OCI-LY7 (cell line): ENCODE data around the gene MUC6. TPM values are rescaled to one million over a fixed set of nuclear protein-coding genes. Genes with fewer than 3 reads are reported as not detected.

Experiments
- BruUV-seq: library from RNA; stranded (reverse); fragments of 400-500 nt; replicated peaks from 2 replicates; lab custom pipeline; 2021; lab: Mats Ljungman, UMichigan
- CTCF ChIA-PET: fragments of 300-600 bp; sonication (Branson Sonifier 250); formaldehyde crosslinking; loops from one replicate; lab custom pipeline; 2022; ENCODE audit warnings: antibody characterized with exemption; ENCODE audit not compliant: unreplicated experiment; lab: Charles Lee
- POLR2A ChIA-PET: fragments of 300-600 bp; sonication (Branson Sonifier 250); formaldehyde crosslinking; loops from one replicate; lab custom pipeline; 2022; ENCODE audit warnings: antibody characterized with exemption; lab: Charles Lee
- DNase-seq: peaks from one replicate; pipeline ENCODE4 v3.0.0-alpha.2; 2015; ENCODE audit warnings: low spot score
- H2AFZ ChIP-seq: fragments of 200-600 bp; sonication (generic), shearing (Covaris generic); 2 replicates; pipeline ENCODE4 v1.6.1; 2014; ENCODE audit warnings: mild to moderate bottlenecking, antibody characterized with exemption, low read length, moderate library complexity
- H3K27ac ChIP-seq: fragments of 200-600 bp; sonication (generic); 2 replicates; pipeline ENCODE4 v1.5.1; 2014; ENCODE audit warnings: mixed run types, low read depth, mild to moderate bottlenecking, moderate library complexity, low read length, inconsistent platforms; ENCODE audit not compliant: poor library complexity, severe bottlenecking
- H3K36me3 ChIP-seq: fragments of 200-600 bp; sonication (generic); 2 replicates; pipeline ENCODE4 v1.6.1; 2014; ENCODE audit warnings: mild to moderate bottlenecking, antibody characterized with exemption, low read length, moderate library complexity, mixed read lengths; ENCODE audit not compliant: insufficient read depth
- H3K4me1 ChIP-seq: fragments of 200-600 bp; sonication (generic); 2 replicates; pipeline ENCODE4 v1.5.1; 2014; ENCODE audit warnings: mild to moderate bottlenecking, low read length; ENCODE audit not compliant: insufficient read depth, poor library complexity, severe bottlenecking
- H3K4me2 ChIP-seq: fragments of 200-600 bp; sonication (generic); 2 replicates; pipeline ENCODE4 v1.6.1; 2014; ENCODE audit warnings: mild to moderate bottlenecking, low read length
- H3K4me3 ChIP-seq: fragments of 200-600 bp; sonication (generic); 2 replicates; pipeline ENCODE4 v1.5.1; 2014; ENCODE audit warnings: mild to moderate bottlenecking, low read depth, low read length; ENCODE audit not compliant: poor library complexity, severe bottlenecking
- H3K79me2 ChIP-seq: fragments of 200-600 bp; sonication (generic); 2 replicates; pipeline ENCODE4 v1.6.1; 2016; ENCODE audit warnings: low read depth, mild to moderate bottlenecking, low read length, moderate library complexity, mixed read lengths; ENCODE audit not compliant: insufficient read depth
- H3K9me2 ChIP-seq: fragments of 200-600 bp; sonication (generic); 2 replicates; pipeline ENCODE4 v1.6.1; 2016; ENCODE audit warnings: mild to moderate bottlenecking, low read length, mixed read lengths; ENCODE audit not compliant: insufficient read depth
- H3K9me3 ChIP-seq: fragments of 200-600 bp; sonication (generic); 2 replicates; pipeline ENCODE4 v1.6.1; 2014; ENCODE audit warnings: mild to moderate bottlenecking, mixed run types, low read length, mixed read lengths
- H4K20me1 ChIP-seq: fragments of 200-600 bp; sonication (generic); 2 replicates; pipeline ENCODE4 v1.6.1; 2014; ENCODE audit warnings: mild to moderate bottlenecking, antibody characterized with exemption, low read length, moderate library complexity, mixed read lengths; ENCODE audit not compliant: insufficient read depth
- CTCF ChIP-seq: fragments of 200-600 bp; sonication (generic); conservative IDR thresholded peaks from 2 replicates; pipeline ENCODE4 v1.5.1; 2014; ENCODE audit warnings: mild to moderate bottlenecking, antibody characterized with exemption, low read length, moderate library complexity, mixed read lengths
- EZH2phosphoT487 ChIP-seq: fragments of 200-600 bp; sonication (generic); IDR thresholded peaks from 2 replicates; pipeline ENCODE4 v1.6.1; 2018; ENCODE audit warnings: low read depth, borderline replicate concordance, mild to moderate bottlenecking, mixed run types, antibody characterized with exemption, low read length, moderate library complexity, mixed read lengths
- intact Hi-C: fragments of 100-400 bp; cut with micrococcal nuclease; formaldehyde crosslinking; loops from one replicate; pipeline ENCODE4 v1.10.0; 2022; ENCODE audit not compliant: unreplicated experiment
- total RNA-seq, 2 experiments: library from RNA; depleted of rRNA in 1 of 2; stranded (reverse); fragments of >200 nt in 1 of 2; shearing (Covaris generic) in 1 of 2; gene quantifications; 2 replicates each; pipeline ENCODE4 v1.2.3, GENCODE V29; 2014 to 2022

Gene MUC6
- total RNA-seq, 2 experiments from 2014 or later: not detected

- Histone ChIP-seq H3K36me3 (peaks cover 22% of the 10 kb centered on the region; the same call in 1 of the 2 replicates), H3K4me1 (no peaks in the 10 kb centered on the region), H4K20me1 (no peaks in the 10 kb centered on the region), H3K79me2 (no peaks in the 10 kb centered on the region), H3K4me2 (no peak overlapping the region), H3K4me3 (no peak overlapping the region), H2AFZ (no peak overlapping the region), H3K9me3 (no peaks in the 10 kb centered on the region), H3K9me2 (no peaks in the 10 kb centered on the region), H3K27ac (no peak overlapping the region)
- POLR2A ChIA-PET: no interaction called here
- intact Hi-C loops: no loop called here
- TF ChIP-seq CTCF (no peak), EZH2phosphoT487 (no peak)
- CTCF ChIA-PET: no interaction called here
- BruUV-seq: no TSS peak
- DNase-seq: no peak
Measured at GRCh38 chr11:973237-973636, 63.3 kb downstream of the MUC6 start.

DNA sequence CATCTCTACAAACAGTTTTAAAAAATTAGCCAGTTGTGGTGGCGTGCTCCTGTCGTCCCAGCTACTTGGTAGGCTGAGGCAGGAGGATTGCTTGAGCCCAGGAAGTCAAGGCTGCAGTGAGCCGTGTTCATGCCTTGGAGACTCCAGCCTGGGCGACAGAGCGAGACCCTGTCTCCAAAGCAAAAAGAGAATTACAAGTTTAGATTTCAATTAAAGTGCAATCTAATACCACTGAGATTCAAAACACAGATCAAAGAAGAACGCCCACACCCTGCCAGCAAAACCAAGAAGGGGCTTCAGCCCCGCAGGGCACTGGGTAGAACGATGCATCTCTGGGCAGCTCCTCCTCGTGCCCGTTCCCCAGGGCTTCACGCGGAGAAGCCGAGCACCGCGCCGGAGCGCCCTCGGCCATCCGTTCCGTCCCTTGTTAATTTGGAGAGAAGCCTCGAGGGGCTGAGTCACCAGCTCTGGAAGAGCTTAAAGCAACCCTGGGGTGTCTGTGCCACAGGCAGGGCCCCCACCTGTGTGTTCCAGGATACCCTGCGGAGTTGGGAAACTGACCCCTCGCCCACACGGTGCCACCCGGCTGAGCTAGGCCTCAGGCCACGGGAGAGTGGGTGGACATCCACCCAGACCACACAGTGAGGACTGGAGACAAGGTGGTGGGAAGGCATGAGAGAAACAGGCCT is 63.9 kb downstream of the MUC6 start:
- ChIA-PET POLR2A (no interaction called here), CTCF (no interaction called here)
- TF ChIP-seq EZH2phosphoT487: no peak
- TF ChIP-seq CTCF: no peak
- Histone ChIP-seq H3K27ac (no peak overlapping the region), H3K4me1 (no peaks in the 10 kb centered on the region), H3K4me2 (no peak overlapping the region), H3K4me3 (no peak overlapping the region), H2AFZ (no peak overlapping the region), H3K9me2 (no peaks in the 10 kb centered on the region), H3K36me3 (peaks cover 22% of the 10 kb centered on the region; the same call in 1 of the 2 replicates), H3K9me3 (no peaks in the 10 kb centered on the region), H3K79me2 (no peaks in the 10 kb centered on the region), H4K20me1 (no peaks in the 10 kb centered on the region)
- intact Hi-C loops: no loop called here
- BruUV-seq: no TSS peak
- DNase-seq: no peak

DNA sequence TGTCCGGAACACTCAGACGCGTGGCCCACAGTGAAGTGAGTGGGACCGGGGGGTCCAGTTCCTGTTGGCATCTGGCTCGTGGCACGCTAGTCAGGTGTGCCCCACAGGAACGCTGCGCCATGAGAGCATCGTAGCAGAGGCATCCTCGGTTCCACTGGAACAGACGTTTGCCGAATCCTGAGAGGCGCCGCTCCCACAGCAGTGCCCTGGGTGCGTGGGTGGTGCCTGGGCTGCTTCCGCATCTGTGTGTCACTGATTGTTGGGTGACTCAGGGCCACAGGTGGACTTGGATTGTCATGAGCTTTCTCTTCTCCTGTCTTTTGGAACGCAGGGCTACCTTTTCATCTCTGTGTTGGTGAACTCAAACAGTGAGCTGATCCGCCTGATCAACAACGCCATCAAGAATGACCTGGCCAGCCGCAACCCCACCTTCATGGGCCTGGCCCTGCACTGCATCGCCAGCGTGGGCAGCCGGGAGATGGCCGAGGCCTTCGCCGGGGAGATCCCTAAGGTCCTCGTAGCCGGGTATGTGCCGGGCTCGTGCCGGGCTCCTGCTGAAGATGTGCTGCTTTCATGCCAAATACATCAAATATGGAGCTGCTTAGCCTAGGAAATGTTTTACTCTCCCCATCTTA is 64.7 kb downstream of the MUC6 start:
- H3K9me2 ChIP-seq: no peaks in the 10 kb centered on the region
- no peak overlapping the region for H3K4me3 ChIP-seq
- H2AFZ ChIP-seq: no peak overlapping the region
- H3K79me2 ChIP-seq: no peaks in the 10 kb centered on the region
- no peaks in the 10 kb centered on the region for H3K9me3 ChIP-seq
- H3K4me1 ChIP-seq: no peaks in the 10 kb centered on the region
- intact Hi-C loops: no loop called here
- no peak overlapping the region for H3K27ac ChIP-seq
- BruUV-seq: no TSS peak
- no peaks in the 10 kb centered on the region for H4K20me1 ChIP-seq
- CTCF ChIA-PET: no interaction called here
- POLR2A ChIA-PET: no interaction called here
- H3K36me3 ChIP-seq: peaks cover 20% of the 10 kb centered on the region; the same call in 1 of the 2 replicates
- no peak overlapping the region for H3K4me2 ChIP-seq
- DNase-seq: no peak
- TF ChIP-seq CTCF: no peak
- no peak for TF ChIP-seq EZH2phosphoT487
